Mammary epithelial cell (primary cell): ENCODE data around the gene L2HGDH.

ENCODE experiments used
- CTCF ChIP-seq, 2 donors: IDR thresholded peaks in 1 of 2; conservative IDR thresholded peaks in 1 of 2; 2 replicates each; pipeline ENCODE4 v1.5.1; 2011 to 2012; ENCODE audit warnings: inconsistent platforms in 2 of 2, low read length in 2 of 2, mild to moderate bottlenecking in 2 of 2, control low read depth in 1 of 2, low read depth in 1 of 2; ENCODE audit not compliant: insufficient read depth in 1 of 2; ENCODE audit errors: extremely low read depth in 1 of 2
- EZH2 ChIP-seq: IDR thresholded peaks from 2 replicates; pipeline ENCODE4 v1.6.1; 2012; ENCODE audit warnings: low read length, inconsistent platforms, borderline replicate concordance

DNA sequence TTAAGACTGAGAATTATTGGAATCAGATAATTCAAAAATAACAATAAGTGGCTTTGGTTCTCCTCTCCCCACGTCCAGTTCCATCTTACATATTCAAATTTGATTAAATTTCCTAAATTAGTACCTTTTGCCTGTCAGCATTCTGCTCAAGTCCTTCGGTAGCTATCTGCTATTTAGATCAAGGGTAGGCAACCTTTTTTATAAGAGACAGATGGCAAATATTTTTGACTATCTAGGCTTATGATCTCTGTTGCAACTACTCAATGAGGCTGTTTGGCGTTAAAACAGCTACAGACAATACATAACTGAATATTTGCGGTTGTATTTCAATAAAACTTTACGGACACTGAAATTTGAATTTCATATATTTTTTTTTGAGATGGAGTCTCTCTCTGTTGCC is 21.7 kb downstream of the L2HGDH start:
- no peak for TF ChIP-seq CTCF (conservative IDR thresholded peaks at IDR 0.05 in 1 of 2, IDR thresholded peaks at IDR 0.05 in 1 of 2; ENCODE audit: extremely low read depth in 1 of 2, insufficient read depth in 1 of 2, low read depth in 1 of 2, low read length in 2 of 2)
- TF ChIP-seq EZH2 = no peak
